Cortex of kidney (tissue), 1 donor: Measurements from ENCODE around the gene MERTK.

ENCODE experiments used
- DNase-seq: peaks from one replicate; lab custom pipeline; 2025; lab: John Stamatoyannopoulos, UW

MERTK gene

GRCh38 chr2:111978452-111979170 lies 80.2 kb downstream of the MERTK start:
- DNase-seq, result no peak

- DNase-seq, result no peak
Observed at GRCh38 chr2:111981666-111982065, 83.3 kb downstream of the MERTK start.

GRCh38 chr2:111982822-111983221 lies 84.4 kb downstream of the MERTK start:
- DNase-seq, result no peak

GRCh38 chr2:111983478-111984212 lies 85.2 kb downstream of the MERTK start:
- no peak for DNase-seq

GRCh38 chr2:111984213-111984604 lies 85.8 kb downstream of the MERTK start:
- DNase-seq, result no peak

- no peak for DNase-seq
Observed at GRCh38 chr2:111985514-111985913, 87.1 kb downstream of the MERTK start.

- DNase-seq, result no peak
Observed at GRCh38 chr2:111986116-111986900, 87.9 kb downstream of the MERTK start.

GRCh38 chr2:111990375-111990774 lies 92.0 kb downstream of the MERTK start:
- DNase-seq, result no peak

- no peak for DNase-seq
Observed at GRCh38 chr2:111990856-111991255, 92.4 kb downstream of the MERTK start.

GRCh38 chr2:111994042-111994441 lies 95.6 kb downstream of the MERTK start:
- no peak for DNase-seq

GRCh38 chr2:111995148-111995547 lies 96.7 kb downstream of the MERTK start:
- DNase-seq, result no peak

GRCh38 chr2:111999809-112000208 lies 101.4 kb downstream of the MERTK start:
- no peak for DNase-seq

- no peak for DNase-seq
Observed at GRCh38 chr2:112000399-112001135, 102.2 kb downstream of the MERTK start.

GRCh38 chr2:112001136-112001715 lies 102.8 kb downstream of the MERTK start:
- DNase-seq, result no peak

GRCh38 chr2:112001942-112002341 lies 103.5 kb downstream of the MERTK start:
- no peak for DNase-seq

GRCh38 chr2:112003576-112004252 lies 105.3 kb downstream of the MERTK start:
- no peak for DNase-seq

GRCh38 chr2:112004253-112004645 lies 105.8 kb downstream of the MERTK start:
- DNase-seq, result no peak

- DNase-seq, result no peak
Observed at GRCh38 chr2:112005406-112006075, 107.1 kb downstream of the MERTK start.

GRCh38 chr2:112006076-112006410 lies 107.6 kb downstream of the MERTK start:
- no peak for DNase-seq

GRCh38 chr2:112007493-112007892 lies 109.1 kb downstream of the MERTK start:
- no peak for DNase-seq
